Measurements from ENCODE around the gene CNTNAP2. TPM values are rescaled to one million over a fixed set of nuclear protein-coding genes. Genes with fewer than 3 reads are reported as not detected.

CNTNAP2 gene
- total RNA-seq, 6 experiments from 2014 or later, result 1.8 to 8.1 (median 3.9) TPM

- TF ChIP-seq CTCF (IDR thresholded peaks at IDR 0.05), result no peak
- TF ChIP-seq POLR2A (IDR thresholded peaks at IDR 0.05), result no peak
- Histone ChIP-seq H3K4me1 (no peaks in the 10 kb centered on the region), H3K27me3 (no peaks in the 10 kb centered on the region), H3K9me3 (no peaks in the 10 kb centered on the region), H3K36me3 (no peaks in the 10 kb centered on the region), H3K27ac (no peak overlapping the region), H3K4me3 (no peak overlapping the region)
- DNase-seq, result no peak
- no peak for ATAC-seq
- intact Hi-C loops (cut with DNase I), result no loop called here
- 81% methylated on average over 1 of the region's 1 CpG for WGBS (ENCODE audit: insufficient coverage, low coverage, low lambda C conversion rate, missing lambda C conversion rate)
Observed at GRCh38 chr7:146387140-146387539, 270.5 kb downstream of the CNTNAP2 start.

GRCh38 chr7:146388928-146389327 is 272.3 kb downstream of the CNTNAP2 start:
- Histone ChIP-seq H3K4me1 (no peaks in the 10 kb centered on the region), H3K4me3 (no peak overlapping the region), H3K9me3 (no peaks in the 10 kb centered on the region), H3K36me3 (no peaks in the 10 kb centered on the region), H3K27me3 (no peaks in the 10 kb centered on the region), H3K27ac (no peak overlapping the region)
- WGBS (ENCODE audit: insufficient coverage, low coverage, low lambda C conversion rate, missing lambda C conversion rate), result 56% methylated on average over 2 of the region's 2 CpGs
- DNase-seq (no peak), ATAC-seq (no peak)
- intact Hi-C loops (cut with DNase I), result no loop called here
- no peak for TF ChIP-seq POLR2A (IDR thresholded peaks at IDR 0.05)
- TF ChIP-seq CTCF (IDR thresholded peaks at IDR 0.05), result no peak

GRCh38 chr7:146393346-146393745 is 276.7 kb downstream of the CNTNAP2 start:
- Histone ChIP-seq H3K4me1 (no peaks in the 10 kb centered on the region), H3K27me3 (no peaks in the 10 kb centered on the region), H3K4me3 (no peak overlapping the region), H3K27ac (no peak overlapping the region), H3K9me3 (no peaks in the 10 kb centered on the region), H3K36me3 (no peaks in the 10 kb centered on the region)
- DNase-seq (no peak), ATAC-seq (no peak)
- WGBS (ENCODE audit: insufficient coverage, low coverage, low lambda C conversion rate, missing lambda C conversion rate), result 62% methylated on average over 2 of the region's 2 CpGs
- TF ChIP-seq POLR2A (IDR thresholded peaks at IDR 0.05) (no peak), CTCF (IDR thresholded peaks at IDR 0.05) (no peak)
- intact Hi-C loops (cut with DNase I), result no loop called here

GRCh38 chr7:146397141-146397540 is 280.5 kb downstream of the CNTNAP2 start:
- no peak for ATAC-seq
- Histone ChIP-seq H3K27ac (no peak overlapping the region), H3K4me3 (no peak overlapping the region), H3K9me3 (no peaks in the 10 kb centered on the region), H3K36me3 (no peaks in the 10 kb centered on the region), H3K4me1 (no peaks in the 10 kb centered on the region), H3K27me3 (no peaks in the 10 kb centered on the region)
- intact Hi-C loops (cut with DNase I), result no loop called here
- WGBS (ENCODE audit: insufficient coverage, low coverage, low lambda C conversion rate, missing lambda C conversion rate), result 35% methylated on average over 1 of the region's 1 CpG
- no peak for DNase-seq
- TF ChIP-seq POLR2A (IDR thresholded peaks at IDR 0.05) (no peak), CTCF (IDR thresholded peaks at IDR 0.05) (no peak)

- intact Hi-C loops (cut with DNase I), result no loop called here
- TF ChIP-seq POLR2A (IDR thresholded peaks at IDR 0.05) (no peak), CTCF (IDR thresholded peaks at IDR 0.05) (no peak)
- Histone ChIP-seq H3K4me1 (no peaks in the 10 kb centered on the region), H3K27ac (no peak overlapping the region), H3K36me3 (no peaks in the 10 kb centered on the region), H3K27me3 (no peaks in the 10 kb centered on the region), H3K9me3 (no peaks in the 10 kb centered on the region), H3K4me3 (no peak overlapping the region)
- ATAC-seq (no peak), DNase-seq (no peak)
- WGBS (ENCODE audit: insufficient coverage, low coverage, low lambda C conversion rate, missing lambda C conversion rate), result 53% methylated on average over 3 of the region's 3 CpGs
Observed at GRCh38 chr7:146401939-146402338, 285.3 kb downstream of the CNTNAP2 start.
